NOMO-1 (cell line): ENCODE data around the gene CYREN.
A peak's percentile ranks its signal among the peaks of the same experiment; 100 is the strongest.
"Not testable (repeated sequence)": the region's sequence is repeated elsewhere in the genome, so short reads cannot be mapped to it uniquely, and the experiment has no call there.

Experiments
- DNase-seq, 2 experiments: peaks; one replicate each; lab custom pipeline; 2025; ENCODE audit not compliant: unreplicated experiment in 2 of 2; lab: John Stamatoyannopoulos, UW

The CYREN gene

DNA sequence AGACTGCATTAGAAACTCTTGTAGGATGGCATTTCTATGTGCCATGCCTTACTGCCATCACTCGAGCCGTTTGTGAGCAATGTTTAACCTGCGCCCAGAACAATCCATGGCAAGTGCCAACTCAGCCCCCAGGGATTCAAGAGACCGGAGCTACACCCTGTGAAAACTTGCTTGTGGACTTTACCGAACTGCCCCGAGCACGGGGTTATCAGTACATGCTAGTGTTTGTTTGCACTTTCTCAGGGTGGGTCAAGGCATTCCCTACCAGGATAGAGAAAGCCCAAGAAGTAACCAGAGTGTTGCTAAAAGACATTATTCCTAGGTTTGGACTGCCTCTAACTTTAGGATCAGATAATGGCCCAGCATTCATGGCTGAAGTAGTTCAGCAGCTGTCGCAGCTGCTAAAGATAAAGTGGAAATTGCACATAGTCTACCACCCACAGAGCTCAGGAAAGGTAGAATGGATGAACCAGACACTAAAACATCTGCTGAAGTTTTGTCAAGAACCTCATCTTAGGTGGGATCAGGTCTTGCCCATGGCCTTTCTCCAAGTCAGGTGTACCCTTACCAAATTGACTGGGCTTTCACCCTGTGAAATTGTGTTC, 8.9 kb upstream of the CYREN start:
- DNase-seq: no peak

DNA sequence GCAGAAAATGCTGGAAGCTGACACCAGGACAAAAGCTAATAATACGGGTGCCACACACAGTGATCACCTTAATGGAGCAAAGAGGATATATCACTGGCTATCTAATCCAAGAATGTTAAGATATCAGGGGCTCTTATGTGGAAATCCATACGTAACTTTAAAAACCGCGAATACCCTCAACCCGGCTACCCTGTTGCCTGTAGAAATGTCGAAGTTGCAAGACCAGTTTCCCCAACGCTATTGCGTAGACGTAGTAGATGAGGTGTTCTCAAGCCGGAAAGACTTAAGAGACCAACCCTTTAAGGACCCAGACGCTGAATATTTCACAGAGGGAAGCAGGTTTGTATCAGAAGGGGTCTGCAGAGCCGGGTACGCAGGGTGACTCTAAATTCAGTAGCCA, 7.9 kb upstream of the CYREN start:
- DNase-seq: no peak

DNA sequence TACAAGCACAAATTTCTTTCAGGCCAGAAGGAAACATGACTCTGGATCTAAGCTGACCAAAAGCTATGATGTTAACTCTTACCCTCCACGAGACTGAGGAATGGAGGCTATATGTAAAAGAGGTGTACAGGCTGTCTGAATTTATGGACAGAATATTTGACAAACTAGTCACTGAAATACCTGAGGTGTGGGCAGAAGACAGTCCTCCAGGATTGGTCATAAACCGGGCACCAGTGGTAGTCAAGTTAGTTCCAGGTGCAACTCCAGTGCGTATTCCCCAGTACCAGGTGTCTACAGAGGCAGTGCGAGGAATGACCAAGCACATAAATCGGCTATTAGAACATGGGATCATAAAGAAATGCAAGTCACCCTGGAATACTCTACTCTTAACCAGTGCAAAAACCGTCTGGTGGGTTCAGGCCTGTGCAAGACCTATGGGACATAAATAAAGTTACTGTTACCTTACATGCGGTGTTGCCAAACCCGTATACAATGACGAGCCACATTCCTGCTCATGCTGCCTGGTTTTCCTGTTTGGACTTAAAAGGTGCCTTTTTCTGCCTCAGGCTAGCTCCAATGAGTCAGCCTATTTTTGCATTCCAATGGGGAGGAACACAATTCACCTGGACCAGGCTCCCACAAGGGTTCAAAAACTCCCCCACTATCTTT, 6.7 kb upstream of the CYREN start:
- no peak for DNase-seq

DNA sequence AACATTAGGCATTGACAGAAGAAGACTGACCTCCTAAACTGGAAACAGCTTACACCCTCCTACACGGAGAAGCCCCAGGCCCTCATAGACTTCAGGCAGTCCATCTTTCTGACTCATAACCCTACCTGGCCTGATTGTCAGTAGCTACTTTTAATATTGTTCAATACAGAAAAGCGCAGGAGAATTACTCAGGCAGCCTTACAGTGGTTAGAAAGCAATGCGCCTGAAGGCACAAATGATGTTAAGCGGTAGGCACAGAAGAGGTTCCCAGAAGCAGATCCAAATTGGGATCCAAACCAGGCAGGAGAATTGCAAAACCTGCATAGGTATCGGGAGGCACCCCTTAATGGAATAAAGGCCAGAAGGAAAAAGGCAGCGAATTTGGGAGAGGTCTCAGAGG, 5.4 kb upstream of the CYREN start:
- DNase-seq: no peak

DNA sequence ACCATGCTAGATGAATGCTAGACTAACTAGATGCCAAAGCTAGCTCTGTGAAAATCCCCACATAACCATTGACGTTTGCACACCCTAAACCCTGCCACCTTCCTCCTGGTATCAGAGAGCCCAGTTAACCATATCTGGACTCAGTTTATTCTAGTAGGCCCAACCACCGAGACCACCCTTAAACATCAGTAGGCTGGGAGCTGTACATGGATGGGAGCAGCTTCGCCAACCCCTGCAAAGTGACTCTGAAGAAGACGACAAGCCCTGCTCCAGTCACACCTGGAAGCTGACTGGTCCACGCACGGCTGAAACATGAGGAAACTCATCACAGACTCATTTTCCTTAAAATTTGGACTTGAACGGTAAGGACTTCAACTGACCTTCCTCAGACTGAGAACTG, 4.4 kb upstream of the CYREN start:
- DNase-seq: no peak

DNA sequence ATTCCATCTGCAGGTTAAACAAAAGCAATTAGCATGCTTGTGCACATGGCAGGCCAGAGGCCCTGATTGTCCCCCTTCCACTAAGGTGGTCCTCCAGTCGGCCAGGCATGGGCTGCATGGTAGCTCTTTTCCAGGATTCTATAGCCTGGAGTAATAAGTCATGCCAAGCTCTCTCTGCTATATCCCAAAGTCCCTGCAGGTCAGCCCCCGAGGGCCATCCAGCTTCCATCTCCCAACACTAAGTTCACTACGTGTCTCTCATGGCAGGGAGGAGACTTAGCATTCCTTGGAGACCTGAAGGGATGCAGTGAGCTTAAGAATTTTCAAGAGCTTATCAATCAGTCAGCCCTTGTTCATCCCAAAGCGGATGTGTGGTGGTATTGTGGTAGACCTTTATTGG, 3.4 kb upstream of the CYREN start:
- not testable (repeated sequence) for DNase-seq

DNA sequence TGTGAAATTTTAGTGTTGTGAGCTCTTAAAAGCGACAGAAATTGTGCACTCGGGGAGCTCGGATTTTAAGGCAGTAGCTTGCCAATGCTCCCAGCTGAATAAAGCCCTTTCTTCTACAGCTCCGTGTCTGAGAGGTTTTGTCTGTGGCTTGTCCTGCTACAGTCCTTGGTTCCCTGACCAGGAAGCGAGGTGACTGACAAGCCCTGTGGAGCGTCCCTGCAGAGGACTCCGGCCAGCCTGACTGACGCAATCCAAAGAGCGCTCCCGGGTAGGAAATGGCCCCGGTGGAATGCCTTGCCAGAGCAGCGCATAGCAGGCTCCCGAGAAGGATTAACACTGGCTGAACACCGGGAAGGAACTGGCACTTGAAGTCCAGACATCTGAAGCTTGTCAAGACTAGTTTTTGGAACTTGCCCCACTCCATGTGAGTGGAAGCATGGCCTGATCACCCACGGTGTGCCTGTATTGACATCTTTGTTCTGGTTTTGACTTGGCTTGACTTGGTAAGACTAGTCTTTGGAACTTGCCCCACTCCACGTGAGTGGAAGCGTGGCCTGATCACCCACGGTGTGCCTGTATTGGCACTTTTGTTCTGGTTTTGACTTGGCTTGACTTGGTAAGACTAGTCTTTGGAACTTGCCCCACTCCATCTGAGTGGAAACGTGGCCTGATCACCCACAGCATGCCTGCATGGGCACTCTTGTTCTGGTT, 1.2 kb upstream of the CYREN start:
- not testable (repeated sequence) for DNase-seq

DNA sequence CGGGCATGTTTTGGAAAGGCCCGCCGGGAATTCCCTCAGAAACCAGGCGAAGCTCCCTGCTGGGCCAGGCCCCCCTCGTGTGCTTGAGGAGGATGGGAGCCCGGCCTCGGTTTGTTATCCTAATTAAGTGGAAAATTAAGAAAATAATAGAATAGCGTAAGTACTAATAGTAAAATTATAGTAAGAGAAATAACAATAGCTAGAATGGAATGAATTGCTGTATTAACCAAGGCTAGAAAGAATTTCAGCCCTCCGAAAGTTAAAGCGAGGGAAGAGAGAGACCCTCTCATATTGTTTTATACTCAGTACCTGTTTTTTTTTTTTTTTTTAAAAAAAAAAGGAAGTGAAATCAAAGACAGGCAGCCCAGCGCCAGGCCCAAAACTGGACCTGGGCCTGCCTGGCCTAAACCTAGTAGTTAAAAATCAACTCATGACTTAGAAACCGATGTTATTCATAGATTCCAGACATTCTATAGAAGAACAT, 533 bp upstream of the CYREN start:
- not testable (repeated sequence) for DNase-seq

DNA sequence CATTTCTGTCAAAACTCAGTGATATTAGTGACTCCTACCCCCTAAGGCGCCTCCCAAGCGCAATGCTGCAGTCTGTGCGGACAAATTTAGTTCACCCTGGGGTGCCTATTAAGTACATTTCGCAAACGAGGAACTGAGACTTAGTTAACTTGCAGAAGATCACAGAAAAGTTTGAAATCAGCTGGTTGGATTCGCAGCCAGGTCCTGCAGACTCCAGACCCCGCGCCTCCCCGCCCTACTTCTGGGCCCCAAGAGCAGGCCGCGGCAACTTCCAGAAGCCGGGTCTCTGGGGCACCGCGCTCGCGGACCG, 588 bp downstream of the CYREN start:
- DNase-seq: peak; percentile 33 to 60

DNA sequence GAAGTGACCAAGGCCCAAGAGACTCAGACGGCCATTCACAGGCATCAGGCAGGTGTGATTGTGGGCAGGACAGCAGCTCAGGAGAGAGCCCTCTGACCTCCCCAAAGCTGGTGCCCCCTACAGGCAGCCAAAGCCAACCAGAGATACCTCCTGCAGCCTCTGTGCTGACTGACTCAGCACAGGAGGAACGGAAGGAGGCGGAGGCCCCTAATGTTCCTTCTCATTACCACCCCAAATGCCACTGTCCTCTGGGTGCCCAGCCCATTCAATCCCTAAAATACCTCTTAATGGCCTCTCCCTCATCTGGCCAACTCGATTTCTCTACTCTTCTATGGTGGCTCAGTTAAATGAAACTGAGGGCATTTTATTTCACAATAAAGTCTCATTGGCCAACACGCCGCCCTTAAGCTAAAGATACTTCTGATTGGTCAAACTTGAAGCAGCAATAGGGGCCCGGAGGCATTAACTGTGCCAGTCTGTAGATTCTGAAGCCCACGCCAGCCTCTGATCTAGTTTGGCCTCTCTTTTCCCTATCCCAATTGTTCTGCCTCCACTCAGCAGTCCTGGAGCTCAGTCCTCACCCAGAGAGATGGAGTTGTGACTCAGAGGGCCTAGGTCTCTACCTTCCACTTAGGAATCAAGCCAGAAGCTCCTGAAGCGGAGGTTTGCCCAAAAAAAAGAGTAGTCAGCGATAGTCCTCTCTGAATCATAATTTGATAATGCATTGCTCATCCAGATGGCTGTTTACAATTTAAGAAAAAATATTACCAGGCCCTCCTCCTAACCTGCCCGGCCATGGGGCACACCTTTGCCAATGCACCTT, 1.2 kb downstream of the CYREN start:
- DNase-seq: peak; percentile 33 to 48

DNA sequence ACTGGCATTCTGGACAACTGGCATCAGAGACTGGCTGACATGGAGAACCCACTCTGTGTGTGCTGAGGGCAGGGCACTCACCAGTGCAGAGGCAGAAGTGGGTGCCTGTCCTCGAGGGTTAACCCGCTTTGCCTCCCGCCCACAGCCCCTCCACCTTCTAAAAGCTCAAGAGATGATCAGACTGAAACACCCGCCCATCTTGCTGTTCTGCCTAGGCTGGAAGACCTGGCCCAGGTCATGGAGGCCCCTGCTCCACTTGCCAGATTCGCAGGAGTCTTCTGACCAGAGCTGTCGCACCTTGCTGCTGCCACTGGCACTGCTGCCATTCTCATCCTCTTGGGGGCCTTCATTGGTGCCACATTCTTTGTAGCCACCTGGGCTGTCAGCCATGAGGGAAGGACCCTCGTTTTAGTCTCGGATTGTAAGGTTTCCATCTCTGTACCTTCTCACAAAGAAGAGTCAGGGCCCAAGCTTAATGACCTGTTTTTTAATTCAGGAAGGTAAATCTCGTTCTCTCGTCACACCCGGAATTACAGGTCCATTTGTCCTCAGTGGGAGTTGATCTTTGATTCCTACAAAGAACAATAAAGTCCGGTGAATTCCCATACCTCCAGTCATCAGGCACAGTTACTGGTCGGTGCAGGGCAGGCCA, 1.9 kb downstream of the CYREN start:
- DNase-seq: no peak

DNA sequence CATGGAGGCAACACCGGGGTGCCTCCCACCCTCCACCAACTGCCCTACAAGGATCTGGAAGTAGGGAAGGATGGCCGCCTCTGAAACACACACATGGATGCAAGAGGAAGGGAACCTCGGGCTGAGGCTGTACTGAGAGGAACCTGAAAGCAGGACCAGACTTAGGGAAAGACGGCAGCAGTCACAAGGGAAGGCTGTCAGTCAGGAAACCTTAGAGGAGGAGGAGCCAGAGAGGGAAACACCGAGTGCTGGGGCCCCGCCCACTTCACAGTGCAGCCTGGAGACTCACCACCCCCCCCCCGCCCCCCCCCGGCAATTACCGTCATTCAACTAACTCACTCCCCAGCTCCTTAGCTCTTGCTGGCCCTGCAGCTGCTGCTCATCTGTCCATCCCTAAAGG, 2.5 kb downstream of the CYREN start:
- DNase-seq: no peak

DNA sequence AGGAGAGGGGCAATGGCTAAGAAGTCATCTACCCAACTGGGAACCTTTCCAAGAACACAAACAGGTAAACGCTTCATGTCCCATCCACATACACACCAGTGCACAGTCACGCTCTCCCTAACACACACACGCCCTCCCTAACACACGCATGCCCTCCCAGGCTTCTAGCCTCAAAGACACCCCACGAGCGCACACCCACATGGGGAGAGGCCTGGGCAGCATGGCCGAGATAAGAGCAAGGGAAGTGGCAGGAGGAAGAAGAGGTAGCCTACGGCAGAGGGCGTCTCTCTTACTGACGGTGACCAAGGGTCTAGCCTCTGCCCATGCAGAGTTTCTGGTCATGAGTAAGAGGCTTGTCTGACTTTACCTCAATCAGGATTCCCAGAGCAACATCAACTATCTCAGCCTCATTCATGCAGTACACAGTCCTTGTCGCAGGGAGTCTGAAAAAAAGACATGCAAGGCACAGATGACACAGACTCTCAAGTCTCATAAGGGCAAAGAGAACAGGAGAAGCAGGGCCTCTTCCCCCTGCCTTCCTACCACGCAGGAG, 3.1 kb downstream of the CYREN start:
- no peak for DNase-seq

DNA sequence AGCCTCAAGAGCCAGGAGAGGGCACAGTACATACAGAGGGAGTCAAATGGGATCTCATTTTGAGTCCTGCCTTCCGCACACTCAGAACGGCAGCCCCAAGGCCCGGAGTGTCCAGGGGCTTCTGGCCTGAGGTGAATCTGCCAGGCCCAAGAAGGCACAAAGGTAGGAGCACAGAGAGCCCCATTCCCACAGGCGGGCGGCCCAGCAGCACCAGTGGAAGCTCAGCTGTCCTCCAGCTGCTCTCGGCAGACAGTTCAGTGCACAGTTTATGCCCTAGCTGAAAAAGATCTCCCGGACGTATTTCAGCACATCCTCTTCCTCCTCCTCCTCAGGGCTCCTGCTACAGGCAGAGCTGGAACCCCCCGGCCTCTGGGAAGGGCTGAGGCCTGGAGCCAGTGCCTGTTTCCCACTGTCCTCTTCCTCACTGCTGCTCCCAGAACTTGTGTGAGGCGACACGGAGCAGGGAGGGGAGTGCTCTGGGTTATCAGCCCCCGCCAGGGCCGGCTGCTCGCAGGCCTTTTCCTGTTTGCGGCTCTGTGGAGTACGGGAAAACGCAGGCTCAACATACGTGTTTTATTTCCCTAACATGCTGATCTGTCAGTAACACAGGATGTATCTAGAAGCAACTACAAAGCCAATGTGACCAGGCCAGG, 4.0 kb downstream of the CYREN start:
- DNase-seq: no peak

DNA sequence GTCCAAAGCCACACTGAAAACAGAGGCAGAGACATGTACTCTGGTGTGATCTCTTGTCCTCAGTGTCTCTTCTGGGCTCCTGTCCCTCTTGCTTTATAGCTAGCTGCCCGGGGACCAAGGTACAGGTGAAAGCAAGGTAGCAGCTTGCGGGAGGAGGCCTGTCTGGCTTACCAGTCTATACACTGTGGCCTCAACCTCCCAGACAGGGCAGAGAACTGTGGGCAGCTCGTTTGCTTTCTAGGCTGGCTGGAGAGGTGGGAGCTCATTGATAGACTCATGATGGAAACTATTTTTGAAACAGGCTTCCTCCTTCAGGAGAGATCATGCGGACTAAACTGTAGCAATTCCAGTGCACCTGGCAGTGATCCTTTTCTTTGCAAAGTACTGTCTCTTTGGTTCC, 4.6 kb downstream of the CYREN start:
- no peak for DNase-seq

DNA sequence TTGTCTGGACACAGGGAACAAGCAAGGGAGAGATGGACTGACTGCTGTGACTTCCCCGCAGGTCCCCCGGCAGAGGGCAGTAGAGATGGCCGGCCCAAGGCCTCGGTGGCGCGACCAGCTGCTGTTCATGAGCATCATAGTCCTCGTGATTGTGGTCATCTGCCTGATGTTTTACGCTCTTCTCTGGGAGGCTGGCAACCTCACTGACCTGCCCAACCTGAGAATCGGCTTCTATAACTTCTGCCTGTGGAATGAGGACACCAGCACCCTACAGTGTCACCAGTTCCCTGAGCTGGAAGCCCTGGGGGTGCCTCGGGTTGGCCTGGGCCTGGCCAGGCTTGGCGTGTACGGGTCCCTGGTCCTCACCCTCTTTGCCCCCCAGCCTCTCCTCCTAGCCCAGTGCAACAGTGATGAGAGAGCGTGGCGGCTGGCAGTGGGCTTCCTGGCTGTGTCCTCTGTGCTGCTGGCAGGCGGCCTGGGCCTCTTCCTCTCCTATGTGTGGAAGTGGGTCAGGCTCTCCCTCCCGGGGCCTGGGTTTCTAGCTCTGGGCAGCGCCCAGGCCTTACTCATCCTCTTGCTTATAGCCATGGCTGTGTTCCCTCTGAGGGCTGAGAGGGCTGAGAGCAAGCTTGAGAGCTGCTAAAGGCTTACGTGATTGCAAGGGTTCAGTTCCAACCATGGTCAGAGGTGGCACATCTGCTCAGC, 6.0 kb downstream of the CYREN start:
- DNase-seq: no peak

DNA sequence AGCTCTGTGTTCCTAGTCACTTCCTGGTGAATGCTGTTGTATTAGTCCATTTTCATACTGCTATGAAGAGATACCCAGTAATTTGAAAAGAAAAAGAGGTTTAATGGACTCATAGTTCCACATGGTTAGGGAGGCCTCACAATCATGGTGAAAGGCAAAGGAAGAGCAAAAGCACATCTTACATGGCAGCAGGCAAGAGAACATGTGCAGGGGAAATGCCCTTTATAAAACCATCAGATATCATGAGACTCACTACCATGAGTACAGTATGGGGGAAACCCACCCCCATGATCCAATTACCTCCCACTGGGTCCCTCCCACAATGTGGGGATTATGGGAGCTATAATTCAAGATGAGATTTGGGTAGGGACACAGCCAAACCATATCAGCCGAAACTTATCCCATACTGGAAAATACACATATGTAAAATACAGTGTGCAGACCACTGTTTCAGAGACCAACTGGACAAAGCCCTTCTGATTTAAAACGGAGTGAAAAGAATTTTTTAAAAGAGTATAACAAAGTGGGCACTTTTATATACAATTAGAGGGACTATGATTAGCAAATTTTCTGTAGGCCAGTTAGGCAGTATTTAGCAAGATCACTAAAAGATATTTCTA, 8.0 kb downstream of the CYREN start:
- no peak for DNase-seq

DNA sequence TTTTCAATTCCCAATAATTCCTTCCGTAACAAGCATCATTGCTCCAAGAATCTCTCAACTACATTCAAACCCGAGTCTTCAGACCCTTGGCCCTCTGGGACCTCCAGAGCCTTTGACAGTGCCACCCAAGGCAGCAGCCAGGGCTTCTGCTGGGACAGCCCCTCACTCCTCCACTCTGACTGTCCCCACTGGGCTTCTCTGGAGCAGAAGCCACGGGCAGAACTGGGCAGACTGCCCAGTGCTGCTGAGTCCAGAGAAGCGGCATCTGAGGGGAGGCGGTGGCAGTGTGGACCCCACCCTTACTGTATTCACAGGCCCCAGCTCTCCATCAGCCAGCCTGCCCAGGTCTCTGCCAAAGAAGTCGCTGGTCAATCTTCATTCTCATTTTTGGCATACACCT, 8.8 kb downstream of the CYREN start:
- no peak for DNase-seq
